Endodermal cell (in vitro differentiated cells): ENCODE measurements around the gene LCP1. TPM values are rescaled to one million over a fixed set of nuclear protein-coding genes. Genes with fewer than 3 reads are reported as not detected.

Experiments
- DNase-seq: peaks from one replicate; pipeline ENCODE4 v3.0.0-alpha.2; 2017
- H3K27ac ChIP-seq: 2 replicates; pipeline ENCODE4 v1.5.1; 2013; ENCODE audit warnings: mild to moderate bottlenecking, low read depth, low read length, moderate library complexity
- H3K27me3 ChIP-seq: 2 replicates; pipeline ENCODE4 v1.6.1; 2013; ENCODE audit warnings: mild to moderate bottlenecking, low read length, moderate library complexity; ENCODE audit not compliant: insufficient read depth, control insufficient read depth, poor library complexity, severe bottlenecking
- H3K36me3 ChIP-seq: 2 replicates; pipeline ENCODE4 v1.7.0; 2013; ENCODE audit warnings: mild to moderate bottlenecking, low read length, moderate library complexity; ENCODE audit not compliant: control insufficient read depth, insufficient read depth
- H3K4me1 ChIP-seq: one replicate; pipeline ENCODE4 v1.7.0; 2013; ENCODE audit warnings: low read length; ENCODE audit not compliant: control insufficient read depth, insufficient read depth
- H3K4me3 ChIP-seq: 2 replicates; pipeline ENCODE4 v1.5.1; 2013; ENCODE audit warnings: mild to moderate bottlenecking, low read length, moderate library complexity
- H3K9ac ChIP-seq: 2 replicates; pipeline ENCODE4 v1.6.1; 2013; ENCODE audit warnings: mild to moderate bottlenecking, low read length, moderate library complexity; ENCODE audit not compliant: poor library complexity, severe bottlenecking; ENCODE audit errors: extremely low read depth
- H3K9me3 ChIP-seq: 2 replicates; pipeline ENCODE4 v1.6.1; 2013; ENCODE audit warnings: mild to moderate bottlenecking, low read length, moderate library complexity; ENCODE audit not compliant: control insufficient read depth
- H3K27ac Mint-ChIP-seq: 2 replicates; pipeline ENCODE4 v1.8.0; 2020; ENCODE audit warnings: mixed read lengths
- H3K27me3 Mint-ChIP-seq: 2 replicates; pipeline ENCODE4 v1.8.0; 2021; ENCODE audit warnings: mild to moderate bottlenecking, mixed read lengths; ENCODE audit not compliant: insufficient read depth
- H3K36me3 Mint-ChIP-seq: 2 replicates; pipeline ENCODE4 v1.8.0; 2020; ENCODE audit warnings: low read depth, mixed read lengths
- H3K4me1 Mint-ChIP-seq: 2 replicates; pipeline ENCODE4 v1.8.0; 2020; ENCODE audit warnings: mixed read lengths
- H3K4me3 Mint-ChIP-seq: 2 replicates; pipeline ENCODE4 v1.8.0; 2020; ENCODE audit warnings: mild to moderate bottlenecking, moderate library complexity, mixed read lengths
- H3K9me3 Mint-ChIP-seq: 2 replicates; pipeline ENCODE4 v1.8.0; 2020; ENCODE audit warnings: mild to moderate bottlenecking, mixed read lengths
- CTCF ChIP-seq: fragments of 200-600 bp; sonication (generic); conservative IDR thresholded peaks from 2 replicates; pipeline ENCODE4 v1.5.0; 2021; ENCODE audit warnings: antibody characterized with exemption, mild to moderate bottlenecking
- WGBS, 2 experiments: methylation state at CpG; one replicate each; pipeline versions ENCODE4 v1.1.5 to v1.1.7; 2013; ENCODE audit warnings: missing lambda C conversion rate in 2 of 2, mixed read lengths in 1 of 2; ENCODE audit not compliant: insufficient coverage in 1 of 2, insufficient read length in 1 of 2; 5-methylcytosine and 5-hydroxymethylcytosine counted together
- total RNA-seq, 2 donors: library from RNA; stranded (reverse); fragmentation: NEBNext Ultra II Directional in 1 of 2; extraction: Animal tissue kit (Norgen Biotek cat#: 25700) in 1 of 2; gene quantifications; 2 replicates in 1 of 2; 3 replicates in 1 of 2; pipeline ENCODE4 v1.2.1, GENCODE V29; 2021

The LCP1 gene
- total RNA-seq, 2 donors from 2014 or later: 3.0 to 16.8 TPM

GRCh38 chr13:46113596-46113995 lies 68.4 kb downstream of the LCP1 start:
- Mint-ChIP-seq H3K4me3 (no peak overlapping the region), H3K27me3 (no peaks in the 10 kb centered on the region)
- no peak for DNase-seq

GRCh38 chr13:46111151-46111550 lies 70.8 kb downstream of the LCP1 start:
- no peak overlapping the region for H3K4me3 Mint-ChIP-seq
- no peaks in the 10 kb centered on the region for H3K27me3 Mint-ChIP-seq
- H3K27ac Mint-ChIP-seq: no peak overlapping the region
- H3K9me3 Mint-ChIP-seq: no peaks in the 10 kb centered on the region
- H3K4me3 ChIP-seq: no peak overlapping the region
- H3K36me3 ChIP-seq: no peaks in the 10 kb centered on the region
- H3K4me1 ChIP-seq: no peaks in the 10 kb centered on the region
- no peaks in the 10 kb centered on the region for H3K27me3 ChIP-seq
- H3K9me3 ChIP-seq: no peaks in the 10 kb centered on the region
- no peaks in the 10 kb centered on the region for H3K36me3 Mint-ChIP-seq
- DNase-seq: no peak
- H3K4me1 Mint-ChIP-seq: peaks cover 3% of the 10 kb centered on the region
- H3K9ac ChIP-seq: no peak overlapping the region
- no peak overlapping the region for H3K27ac ChIP-seq
- TF ChIP-seq CTCF: no peak

More at GRCh38 chr13:46113596-46113995, 68.4 kb downstream of the LCP1 start:
- Mint-ChIP-seq H3K27ac (no peak overlapping the region), H3K36me3 (no peaks in the 10 kb centered on the region), H3K4me1 (no peaks in the 10 kb centered on the region), H3K9me3 (no peaks in the 10 kb centered on the region)
- Histone ChIP-seq H3K4me1 (no peaks in the 10 kb centered on the region), H3K9me3 (no peaks in the 10 kb centered on the region), H3K9ac (no peak overlapping the region), H3K4me3 (no peak overlapping the region), H3K27ac (no peak overlapping the region), H3K27me3 (no peaks in the 10 kb centered on the region), H3K36me3 (no peaks in the 10 kb centered on the region)
- TF ChIP-seq CTCF: no peak
- 69 to 92% methylated on average over 2 of the region's 2 CpGs for WGBS, 2 experiments

GRCh38 chr13:46109451-46109850 lies 72.5 kb downstream of the LCP1 start:
- TF ChIP-seq CTCF: no peak
- no peak overlapping the region for H3K27ac ChIP-seq
- H3K36me3 Mint-ChIP-seq: no peaks in the 10 kb centered on the region
- no peaks in the 10 kb centered on the region for H3K4me1 ChIP-seq
- no peaks in the 10 kb centered on the region for H3K9me3 ChIP-seq
- peaks cover 3% of the 10 kb centered on the region for H3K4me1 Mint-ChIP-seq
- H3K4me3 Mint-ChIP-seq: no peak overlapping the region
- no peak overlapping the region for H3K9ac ChIP-seq
- WGBS, 2 experiments: 78 to 86% methylated on average over 2 to 4 of the region's 4 CpGs
- no peaks in the 10 kb centered on the region for H3K9me3 Mint-ChIP-seq
- H3K36me3 ChIP-seq: no peaks in the 10 kb centered on the region
- H3K27me3 ChIP-seq: no peaks in the 10 kb centered on the region
- no peaks in the 10 kb centered on the region for H3K27me3 Mint-ChIP-seq
- H3K4me3 ChIP-seq: no peak overlapping the region
- H3K27ac Mint-ChIP-seq: no peak overlapping the region
- DNase-seq: no peak
